Endothelial cell of umbilical vein (primary cell): ENCODE data around the gene ITGB1BP1.

Source experiments
- CTCF ChIP-seq, 2 donors: IDR thresholded peaks; 1 replicate in 1 of 2; 2 replicates in 1 of 2; pipeline ENCODE4 v1.5.1; 2011; ENCODE audit warnings: low read length in 2 of 2, mild to moderate bottlenecking in 2 of 2, moderate library complexity in 2 of 2, control low read depth in 1 of 2, inconsistent platforms in 1 of 2, low read depth in 1 of 2; ENCODE audit not compliant: insufficient read depth in 1 of 2; ENCODE audit errors: extremely low read depth in 1 of 2
- EZH2 ChIP-seq: IDR thresholded peaks from 2 replicates; pipeline ENCODE4 v1.6.1; 2012; ENCODE audit warnings: borderline replicate concordance, low read depth, mild to moderate bottlenecking, moderate library complexity, low read length, inconsistent platforms; ENCODE audit not compliant: severe bottlenecking
- FOS ChIP-seq: IDR thresholded peaks from 2 replicates; pipeline ENCODE4 v1.6.1; 2011; ENCODE audit warnings: mild to moderate bottlenecking, low read length, moderate library complexity, borderline replicate concordance; ENCODE audit not compliant: insufficient read depth
- JUN ChIP-seq: IDR thresholded peaks from 2 replicates; pipeline ENCODE4 v1.6.1; 2011; ENCODE audit warnings: borderline replicate concordance, low read depth; ENCODE audit not compliant: insufficient read length, insufficient read depth
- MAX ChIP-seq: IDR thresholded peaks from 2 replicates; pipeline ENCODE4 v1.6.1; 2011; ENCODE audit not compliant: insufficient read depth, insufficient read length
- MYC ChIP-seq: IDR thresholded peaks from one replicate; pipeline ENCODE4 v1.6.1; 2011; ENCODE audit warnings: mild to moderate bottlenecking, low read depth, low read length
- POLR2A ChIP-seq: IDR thresholded peaks from 2 replicates; pipeline ENCODE4 v1.6.1; 2012; ENCODE audit warnings: low read depth, mild to moderate bottlenecking, control low read depth, low read length
- POLR2AphosphoS5 ChIP-seq: IDR thresholded peaks from 2 replicates; pipeline ENCODE4 v1.6.1; 2012; ENCODE audit warnings: low read depth, mild to moderate bottlenecking, control low read depth, low read length, moderate library complexity; ENCODE audit not compliant: insufficient read depth

- TF ChIP-seq CTCF (IDR thresholded peaks at IDR 0.05; ENCODE audit: extremely low read depth in 1 of 2, insufficient read depth in 1 of 2, low read depth in 1 of 2, low read length in 2 of 2) (no peak), EZH2 (no peak), POLR2A (no peak), MYC (no peak), POLR2AphosphoS5 (no peak), JUN (no peak), MAX (no peak), FOS (no peak)
Measured at GRCh38 chr2:9465170-9465569, 41.8 kb upstream of the ITGB1BP1 start.
